Activated CD4-positive, alpha-beta T cell treated with anti-CD3 and anti-CD28 coated beads, Interleukin-2, Interleukin-6, amounts not matched to agents 100 ng/mL and 50 ng/mL, durations not matched to agents 16 hours and 8 hours (primary cell): ENCODE data around the gene GATD1.

Experiments used
- DNase-seq: peaks from one replicate; pipeline ENCODE4 v3.0.0-alpha.2; 2020

The GATD1 gene

GRCh38 chr11:724778-725386 lies 52.4 kb downstream of the GATD1 start:
- DNase-seq = no peak

GRCh38 chr11:724049-724777 lies 53.1 kb downstream of the GATD1 start:
- no peak for DNase-seq

- peak; percentile 62 for DNase-seq
Observed at GRCh38 chr11:723120-723883, 54.0 kb downstream of the GATD1 start.

GRCh38 chr11:722346-722811 lies 54.9 kb downstream of the GATD1 start:
- no peak for DNase-seq

GRCh38 chr11:721741-722345 lies 55.4 kb downstream of the GATD1 start:
- peak; percentile 44 for DNase-seq

- no peak for DNase-seq
Observed at GRCh38 chr11:721247-721740, 56.0 kb downstream of the GATD1 start.

- DNase-seq = no peak
Observed at GRCh38 chr11:720642-721246, 56.5 kb downstream of the GATD1 start.

GRCh38 chr11:720017-720641 lies 57.2 kb downstream of the GATD1 start:
- DNase-seq = no peak

GRCh38 chr11:719214-720016 lies 57.9 kb downstream of the GATD1 start:
- DNase-seq = no peak
